H1 (cell line): ENCODE data around the gene ATP13A2. TPM values are rescaled to one million over a fixed set of nuclear protein-coding genes. Genes with fewer than 3 reads are reported as not detected.

ENCODE experiments used
- CTCF ChIA-PET: fragments of 300-600 bp; sonication (Branson Sonifier 250); formaldehyde crosslinking; loops from one replicate; lab custom pipeline; 2021; ENCODE audit not compliant: partially characterized antibody; lab: Charles Lee
- POLR2A ChIA-PET: fragments of 300-600 bp; sonication (Branson Sonifier 250); formaldehyde crosslinking; loops from one replicate; lab custom pipeline; 2021; ENCODE audit warnings: inconsistent platforms; ENCODE audit not compliant: partially characterized antibody; lab: Charles Lee
- DNase-seq, 2 experiments: peaks; one replicate each; pipeline versions ENCODE4 v3.0.0 to v3.0.0-alpha.2; 2010 to 2022; ENCODE audit warnings: low spot score in 2 of 2, low read depth in 1 of 2, mixed read lengths in 1 of 2
- FAIRE-seq: peaks from 2 replicates; lab custom pipeline; 2011; peaks lifted over from hg19 to GRCh38; lab: Jason Lieb, UNC
- H2AFZ ChIP-seq: 2 replicates; pipeline ENCODE4 v1.8.1; 2012; ENCODE audit warnings: low read length, inconsistent platforms
- H2AK5ac ChIP-seq: 2 replicates; pipeline ENCODE4 v1.6.1; 2013; ENCODE audit warnings: low read depth, low read length
- H2BK120ac ChIP-seq: replicated peaks from 2 replicates; pipeline ENCODE3; 2013; ENCODE audit warnings: low read depth, low read length, inconsistent platforms
- H2BK12ac ChIP-seq: 2 replicates; pipeline ENCODE4 v1.6.1; 2013; ENCODE audit warnings: low read depth, low read length
- H2BK15ac ChIP-seq: 2 replicates; pipeline ENCODE4 v1.6.1; 2013; ENCODE audit warnings: low read length
- H2BK20ac ChIP-seq: 2 replicates; pipeline ENCODE4 v1.6.1; 2013; ENCODE audit warnings: low read length
- H2BK5ac ChIP-seq: 2 replicates; pipeline ENCODE4 v1.6.1; 2013; ENCODE audit warnings: low read depth, low read length
- H3K14ac ChIP-seq: 2 replicates; pipeline ENCODE4 v1.6.1; 2013; ENCODE audit warnings: inconsistent platforms; ENCODE audit not compliant: insufficient read length
- H3K18ac ChIP-seq: 2 replicates; pipeline ENCODE4 v1.6.1; 2013; ENCODE audit warnings: low read length; ENCODE audit errors: extremely low read depth
- H3K23ac ChIP-seq: 2 replicates; pipeline ENCODE4 v1.6.1; 2013; ENCODE audit warnings: inconsistent platforms; ENCODE audit not compliant: insufficient read length
- H3K23me2 ChIP-seq: 2 replicates; pipeline ENCODE4 v1.6.1; 2013; ENCODE audit warnings: low read depth, low read length
- H3K27ac ChIP-seq: 2 replicates; pipeline ENCODE4 v1.6.1; 2011; ENCODE audit warnings: low read depth, low read length, inconsistent platforms
- H3K27me3 ChIP-seq, 4 experiments: replicated peaks in 1 of 4; 1 replicate in 1 of 4; 2 replicates in 3 of 4; pipeline versions ENCODE4 v1.6.1 to v1.8.1; 2011 to 2013; ENCODE audit warnings: low read length in 3 of 4, mild to moderate bottlenecking in 3 of 4, inconsistent platforms in 2 of 4, mixed read lengths in 2 of 4, moderate library complexity in 1 of 4; ENCODE audit not compliant: control insufficient read depth in 3 of 4, insufficient read depth in 3 of 4; ENCODE audit errors: extremely low read depth in 1 of 4
- H3K36me3 ChIP-seq, 4 experiments: 2 replicates each; pipeline versions ENCODE4 v1.6.1 to v1.8.1; 2011 to 2013; ENCODE audit warnings: mild to moderate bottlenecking in 4 of 4, low read length in 3 of 4, moderate library complexity in 2 of 4, control low read depth in 1 of 4, inconsistent platforms in 1 of 4; ENCODE audit not compliant: insufficient read depth in 4 of 4, control insufficient read depth in 2 of 4
- H3K4ac ChIP-seq: replicated peaks from 2 replicates; pipeline ENCODE3; 2013; ENCODE audit warnings: low read length, low read depth, mixed read lengths, inconsistent platforms; ENCODE audit not compliant: insufficient read length
- H3K4me1 ChIP-seq, 4 experiments: replicated peaks in 1 of 4; 1 replicate in 1 of 4; 2 replicates in 3 of 4; pipeline versions ENCODE4 v1.6.1 to v1.8.1; 2011 to 2013; ENCODE audit warnings: low read length in 3 of 4, inconsistent platforms in 2 of 4, mixed read lengths in 1 of 4; ENCODE audit not compliant: insufficient read depth in 4 of 4, control insufficient read depth in 3 of 4
- H3K4me2 ChIP-seq, 2 experiments: 2 replicates each; pipeline versions ENCODE4 v1.6.1 to v1.8.1; 2011 to 2013; ENCODE audit warnings: low read depth in 2 of 2, low read length in 2 of 2, control low read depth in 1 of 2, inconsistent platforms in 1 of 2, mild to moderate bottlenecking in 1 of 2; ENCODE audit not compliant: insufficient read depth in 1 of 2
- H3K4me3 ChIP-seq, 4 experiments: fragments of 200-600, 300-600 bp in 1 of 4; sonication (generic), shearing (Covaris generic), sonication (Bioruptor Twin) in 1 of 4; 2 replicates each; pipeline versions ENCODE4 v1.5.1 to v1.8.1; 2011 to 2016; ENCODE audit warnings: low read length in 4 of 4, low read depth in 3 of 4, control low read depth in 2 of 4, inconsistent platforms in 2 of 4, mild to moderate bottlenecking in 2 of 4, mixed read lengths in 1 of 4, moderate library complexity in 1 of 4; ENCODE audit not compliant: insufficient read depth in 2 of 4; ENCODE audit errors: extremely low read depth in 1 of 4
- H3K56ac ChIP-seq: replicated peaks from 2 replicates; pipeline ENCODE3; 2013; ENCODE audit warnings: low read depth, mild to moderate bottlenecking, mixed read lengths, low read length, inconsistent platforms; ENCODE audit not compliant: insufficient read length
- H3K79me1 ChIP-seq: 2 replicates; pipeline ENCODE4 v1.6.1; 2013; ENCODE audit warnings: low read depth, low read length, control low read depth
- H3K79me2 ChIP-seq, 2 experiments: 2 replicates each; pipeline versions ENCODE4 v1.6.1 to v1.8.1; 2012 to 2013; ENCODE audit warnings: low read length in 2 of 2, mild to moderate bottlenecking in 2 of 2, inconsistent platforms in 1 of 2; ENCODE audit not compliant: insufficient read depth in 2 of 2, control insufficient read depth in 1 of 2
- H3K9ac ChIP-seq, 4 experiments: replicated peaks in 1 of 4; 1 replicate in 1 of 4; 2 replicates in 3 of 4; pipeline versions ENCODE4 v1.6.1 to v1.8.1; 2011 to 2013; ENCODE audit warnings: low read depth in 3 of 4, low read length in 3 of 4, control low read depth in 2 of 4, mild to moderate bottlenecking in 2 of 4, moderate library complexity in 2 of 4, inconsistent platforms in 1 of 4; ENCODE audit errors: extremely low read depth in 1 of 4
- H3K9me3 ChIP-seq, 2 experiments: 2 replicates each; pipeline versions ENCODE4 v1.6.1 to v1.8.1; 2012 to 2013; ENCODE audit warnings: mild to moderate bottlenecking in 2 of 2, moderate library complexity in 2 of 2, control low read depth in 1 of 2, inconsistent platforms in 1 of 2, low read depth in 1 of 2, low read length in 1 of 2, mixed read lengths in 1 of 2; ENCODE audit not compliant: insufficient read depth in 2 of 2
- H4K20me1 ChIP-seq, 2 experiments: replicated peaks in 1 of 2; 2 replicates each; pipeline versions ENCODE3 to v1.8.1; 2011 to 2013; ENCODE audit warnings: inconsistent platforms in 2 of 2, low read length in 2 of 2, mild to moderate bottlenecking in 1 of 2; ENCODE audit not compliant: insufficient read depth in 2 of 2, control insufficient read depth in 1 of 2
- H4K5ac ChIP-seq: 2 replicates; pipeline ENCODE4 v1.6.1; 2013; ENCODE audit warnings: low read length, low read depth, mixed read lengths, inconsistent platforms; ENCODE audit not compliant: insufficient read length
- H4K8ac ChIP-seq: 2 replicates; pipeline ENCODE4 v1.8.0; 2013; ENCODE audit warnings: mild to moderate bottlenecking, moderate library complexity, low read length, inconsistent platforms; ENCODE audit not compliant: insufficient read depth; ENCODE audit errors: extremely low read depth
- H4K91ac ChIP-seq: replicated peaks from 2 replicates; pipeline ENCODE3; 2013; ENCODE audit warnings: low read length, mixed read lengths, inconsistent platforms; ENCODE audit not compliant: insufficient read length
- CBX5 ChIP-seq: fragments of 300-800, 300-1000 bp; sonication (generic); IDR thresholded peaks from 2 replicates; pipeline ENCODE4 v1.7.1; 2016; ENCODE audit warnings: antibody characterized with exemption, low read length, low read depth
- KDM1A ChIP-seq: fragments of 200-600, 300-600 bp; sonication (generic); IDR thresholded peaks from 2 replicates; pipeline ENCODE4 v1.7.1; 2016; ENCODE audit warnings: mild to moderate bottlenecking, low read length, borderline replicate concordance
- RFX5 ChIP-seq: IDR thresholded peaks from 2 replicates; pipeline ENCODE4 v1.6.1; 2011; ENCODE audit warnings: low read depth, low read length, improper control_type of control experiment, borderline replicate concordance
- RXRA ChIP-seq: IDR thresholded peaks from 2 replicates; pipeline ENCODE4 v1.6.1; 2011; ENCODE audit warnings: low read depth, mild to moderate bottlenecking, low read length, moderate library complexity; ENCODE audit not compliant: insufficient read depth
- SIX5 ChIP-seq: IDR thresholded peaks from 2 replicates; pipeline ENCODE4 v1.6.1; 2011; ENCODE audit warnings: mild to moderate bottlenecking, low read depth, low read length
- SP1 ChIP-seq: IDR thresholded peaks from 2 replicates; pipeline ENCODE4 v1.6.1; 2011; ENCODE audit warnings: low read depth, low read length
- WGBS, 2 experiments: shearing (Covaris generic) in 1 of 2; methylation state at CpG; one replicate each; pipeline versions ENCODE4 v1.1.6 to v1.1.7; 2013 to 2015; ENCODE audit warnings: low lambda C conversion rate in 2 of 2, mixed read lengths in 2 of 2, inconsistent platforms in 1 of 2, low coverage in 1 of 2, missing lambda C conversion rate in 1 of 2; ENCODE audit not compliant: insufficient replicate concordance in 2 of 2, insufficient coverage in 1 of 2, insufficient read length in 1 of 2; ENCODE audit errors: extremely low coverage in 1 of 2, missing lambda C conversion rate in 1 of 2; 5-methylcytosine and 5-hydroxymethylcytosine counted together
- polyA plus RNA-seq, 7 experiments: library from polyadenylated mRNA; depleted of rRNA in 3 of 7; stranded (reverse) in 5 of 7; unstranded in 2 of 7; fragments of >200 nt in 5 of 7; fragments of 200-250 nt in 2 of 7; gene quantifications; 1 replicate in 5 of 7; 2 replicates in 1 of 7; 4 replicates in 1 of 7; pipeline versions ENCODE4 v1.2.1 to v1.2.3, GENCODE V29; 2011 to 2013; ENCODE audit warnings: missing spikeins in 2 of 7, mixed read lengths in 2 of 7
- total RNA-seq: library from RNA; stranded (reverse); fragmentation: NEBNext Ultra II Directional; extraction: Animal tissue kit (Norgen Biotek cat#: 25700); gene quantifications from 2 replicates; pipeline ENCODE4 v1.2.1, GENCODE V29; 2021

ATP13A2 gene
- total and polyA plus RNA-seq, 2 of the 8 experiments (the other 6 are each of a cell fraction or from before 2014, with no cell fraction given), result 82.1 to 83.6 TPM

DNA sequence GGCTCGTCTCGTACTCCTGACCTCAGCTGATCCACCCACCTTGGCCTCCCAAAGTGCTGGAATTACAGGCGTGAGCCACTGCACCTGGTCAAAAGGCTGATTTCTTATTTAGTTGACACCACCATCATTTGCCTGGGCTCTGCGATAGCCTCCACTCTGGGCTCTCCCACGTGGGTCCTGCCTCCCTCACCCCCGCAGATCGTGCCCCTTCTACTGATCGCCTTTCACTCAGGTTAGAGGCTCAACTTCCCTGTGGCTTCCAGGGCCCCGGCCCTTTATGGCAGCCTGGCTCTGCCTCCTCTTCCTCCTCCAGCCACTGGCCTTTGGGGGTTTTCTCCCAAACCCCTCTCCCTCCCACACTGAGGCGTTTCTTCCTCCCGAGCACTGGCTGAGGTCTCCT is 28.8 kb downstream of the ATP13A2 start:
- H3K79me1 ChIP-seq, result peaks cover 5% of the 10 kb centered on the region; the same call in 1 of the 2 replicates
- H2AK5ac ChIP-seq, result no peak overlapping the region
- no peak overlapping the region for H3K27ac ChIP-seq
- no peak overlapping the region for H3K4me3 ChIP-seq
- peaks cover 0 to 18% of the 10 kb centered on the region in 2 experiments; a peak in 2 of 4 replicates for H3K79me2 ChIP-seq
- H4K91ac ChIP-seq, result no peak overlapping the region
- H3K4ac ChIP-seq, result no peak overlapping the region
- TF ChIP-seq RFX5 (no peak), KDM1A (no peak), SIX5 (no peak), RXRA (no peak), CBX5 (no peak), SP1 (no peak)
- no peak overlapping the region for H3K56ac ChIP-seq
- no peak overlapping the region for H3K23ac ChIP-seq
- no peak overlapping the region for H2BK15ac ChIP-seq
- no peak overlapping the region for H4K5ac ChIP-seq
- DNase-seq (peak in 1 of 2 experiments; percentile 46), FAIRE-seq (no peak)
- peaks cover 6% of the 10 kb centered on the region for H3K23me2 ChIP-seq
- no peak overlapping the region for H3K14ac ChIP-seq
- ChIA-PET POLR2A (interaction anchor here (1.8 to 6.6 kb wide), 3 partner anchors 8 to 15 kb away, joined by 9 to 92 read pairs (median 9); no protein-coding TSS in a partner anchor), CTCF (interaction anchor here (0.6 to 14.2 kb wide), 5 partner anchors 17 to 115 kb away, joined by 3 to 267 read pairs (median 5); no protein-coding TSS in a partner anchor)
- H4K8ac ChIP-seq, result no peak overlapping the region
- H2AFZ ChIP-seq, result 0 out of 2 replicates have a peak overlapping the region, but pooled peaks have one; percentile 9
- H3K36me3 ChIP-seq, result peaks cover 0 to 7% (median 5%) of the 10 kb centered on the region in 4 experiments; a peak in 4 of 8 replicates
- no peaks in the 10 kb centered on the region for H3K9me3 ChIP-seq
- H2BK20ac ChIP-seq, result no peak overlapping the region; the same call in 1 of the 2 replicates
- H3K18ac ChIP-seq, result no peak overlapping the region
- no peak overlapping the region for H2BK120ac ChIP-seq
- no peak overlapping the region for H3K4me2 ChIP-seq
- H3K9ac ChIP-seq, result no peak overlapping the region
- WGBS, 2 experiments, result 87% methylated on average over 11 of the region's 11 CpGs; no CpG with 5 or more reads in 1 of the 2 experiments
- peaks cover 0 to 18% (median 13%) of the 10 kb centered on the region in 4 experiments; a peak in 6 of 7 replicates for H3K4me1 ChIP-seq
- H4K20me1 ChIP-seq, result peaks cover 5 to 7% of the 10 kb centered on the region in 2 experiments
- peaks cover 0 to 3% (median 0%) of the 10 kb centered on the region in 4 experiments; a peak in 1 of 7 replicates for H3K27me3 ChIP-seq
- H2BK5ac ChIP-seq, result no peak overlapping the region
- H2BK12ac ChIP-seq, result no peak overlapping the region
